Sigmoid colon (tissue), 7 donors: ENCODE measurements around the gene VTI1B. TPM values are rescaled to one million over a fixed set of nuclear protein-coding genes. Genes with fewer than 3 reads are reported as not detected.
"Not testable (repeated sequence)": the region's sequence is repeated elsewhere in the genome, so short reads cannot be mapped to it uniquely, and the experiment has no call there.

Experiments
- DNase-seq: peaks from one replicate; pipeline ENCODE4 v3.0.0-alpha.2; 2019
- H3K27ac ChIP-seq, 4 donors: fragments of 200-600 bp; sonication (generic); one replicate each; pipeline ENCODE4 v1.5.1; 2016 to 2019; ENCODE audit warnings: mild to moderate bottlenecking in 1 of 4
- H3K27me3 ChIP-seq, 3 donors: fragments of 200-600 bp; sonication (generic); one replicate each; pipeline ENCODE4 v1.5.1; 2019; ENCODE audit warnings: mild to moderate bottlenecking in 1 of 3
- H3K36me3 ChIP-seq, 4 donors: fragments of 200-600 bp; sonication (generic); one replicate each; pipeline ENCODE4 v1.5.1; 2016 to 2019
- H3K4me1 ChIP-seq, 4 donors: fragments of 200-600 bp; sonication (generic); one replicate each; pipeline ENCODE4 v1.5.1; 2017 to 2019
- H3K4me3 ChIP-seq, 4 donors: fragments of 200-600 bp; sonication (generic); one replicate each; pipeline ENCODE4 v1.5.1; 2017 to 2019; ENCODE audit warnings: mild to moderate bottlenecking in 2 of 4, moderate library complexity in 1 of 4
- H3K9me3 ChIP-seq, 4 donors: fragments of 200-600 bp in 3 of 4; sonication (generic) in 3 of 4; one replicate each; pipeline versions ENCODE4 v1.5.1 to v1.6.1; 2013 to 2019
- EP300 ChIP-seq, 4 donors: sonication (generic); formaldehyde crosslinking; IDR thresholded peaks; one replicate each; pipeline ENCODE4 v1.6.1; 2017; ENCODE audit warnings: antibody characterized with exemption in 4 of 4
- POLR2A ChIP-seq, 2 donors: fragments of 450-650 bp; IDR thresholded peaks; one replicate each; pipeline ENCODE4 v1.6.1; 2016; ENCODE audit warnings: antibody characterized with exemption in 2 of 2, mild to moderate bottlenecking in 2 of 2, moderate library complexity in 2 of 2
- POLR2AphosphoS5 ChIP-seq, 4 donors: sonication (generic); formaldehyde crosslinking; IDR thresholded peaks; one replicate each; pipeline ENCODE4 v1.6.1; 2017; ENCODE audit warnings: antibody characterized with exemption in 4 of 4
- WGBS, 2 donors: extraction: QIAGEN DNeasy Blood & Tissue Kit; methylation state at CpG; one replicate each; pipeline ENCODE4 v1.1.7; 2013; 5-methylcytosine and 5-hydroxymethylcytosine counted together
- intact Hi-C: fragments of 100-400 bp; cut with DNase I; formaldehyde crosslinking; loops from one replicate; pipeline ENCODE4 v1.15.1; 2023
- polyA plus RNA-seq, 3 donors: library from polyadenylated mRNA; stranded (reverse); fragments of 200-250 nt; gene quantifications; one replicate each; pipeline ENCODE4 v1.2.3, GENCODE V29; 2013
- total RNA-seq, 4 donors: library from RNA; depleted of rRNA; stranded (reverse); fragments of >200 nt; gene quantifications; one replicate each; pipeline ENCODE4 v1.1.0, GENCODE V29; 2016
- TF ChIP-seq, protein P1 (sequence below), 4 experiments: fragments of 450-650 bp in 3 of 4; fragments of 200-600 bp in 1 of 4; IDR thresholded peaks; one replicate each; pipeline ENCODE4 v1.5.1; 2016 to 2019; ENCODE audit warnings: antibody characterized with exemption in 4 of 4, mild to moderate bottlenecking in 3 of 4, moderate library complexity in 2 of 4
- donor health status: healthy with polysubstance abuse.
- donor health status: Bipolar disorder and iron deficiency.
- donor health status: healthy.

Gene VTI1B
- total and polyA plus RNA-seq, 7 donors, result 58.6 to 148 (median 109) TPM

DNA sequence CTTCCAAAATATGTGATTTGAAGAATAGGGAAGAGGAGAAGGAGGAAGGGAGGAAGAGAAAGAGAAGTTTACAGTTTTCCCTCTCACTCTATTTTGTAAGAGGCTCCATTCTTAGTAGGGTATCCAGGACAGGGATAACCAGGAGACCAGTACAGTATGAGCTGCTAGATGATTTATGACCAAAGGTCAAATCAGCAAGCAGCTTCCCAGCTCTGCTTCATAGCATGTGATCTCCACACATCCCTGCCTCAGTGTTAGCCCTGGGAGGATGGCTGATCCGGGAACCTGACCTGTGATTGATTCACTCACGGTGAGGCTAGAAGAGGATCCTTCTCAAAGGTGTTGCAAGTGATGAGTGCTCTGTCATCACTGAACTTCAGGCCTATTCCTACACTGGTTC, 43.8 kb upstream of the VTI1B start:
- WGBS, 2 donors, result 90% methylated on average over 2 of the region's 2 CpGs
- intact Hi-C loops, result no loop called here
- no peaks in the 10 kb centered on the region for H3K36me3 ChIP-seq

DNA sequence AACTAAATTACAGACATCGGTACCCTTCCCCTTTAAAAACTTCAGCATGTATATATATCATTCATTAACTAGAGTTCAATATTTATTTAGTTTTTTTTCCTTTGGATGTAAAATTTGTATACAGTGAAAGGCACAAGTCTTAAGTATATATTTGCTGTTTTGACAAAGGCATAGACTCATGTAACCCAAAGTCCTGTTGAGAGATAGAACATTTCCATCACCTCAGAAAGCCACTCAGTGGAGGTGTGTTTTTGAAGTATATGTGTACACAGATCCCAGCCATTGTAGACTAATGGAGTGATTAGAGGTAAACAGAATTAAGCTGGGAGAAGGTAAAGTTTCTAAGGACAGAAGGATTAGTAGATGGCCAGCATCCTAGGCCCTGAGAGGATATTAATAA, 42.6 kb upstream of the VTI1B start:
- TF ChIP-seq EP300 (IDR thresholded peaks at IDR 0.05), result no peak
- TF ChIP-seq, protein P1, sequence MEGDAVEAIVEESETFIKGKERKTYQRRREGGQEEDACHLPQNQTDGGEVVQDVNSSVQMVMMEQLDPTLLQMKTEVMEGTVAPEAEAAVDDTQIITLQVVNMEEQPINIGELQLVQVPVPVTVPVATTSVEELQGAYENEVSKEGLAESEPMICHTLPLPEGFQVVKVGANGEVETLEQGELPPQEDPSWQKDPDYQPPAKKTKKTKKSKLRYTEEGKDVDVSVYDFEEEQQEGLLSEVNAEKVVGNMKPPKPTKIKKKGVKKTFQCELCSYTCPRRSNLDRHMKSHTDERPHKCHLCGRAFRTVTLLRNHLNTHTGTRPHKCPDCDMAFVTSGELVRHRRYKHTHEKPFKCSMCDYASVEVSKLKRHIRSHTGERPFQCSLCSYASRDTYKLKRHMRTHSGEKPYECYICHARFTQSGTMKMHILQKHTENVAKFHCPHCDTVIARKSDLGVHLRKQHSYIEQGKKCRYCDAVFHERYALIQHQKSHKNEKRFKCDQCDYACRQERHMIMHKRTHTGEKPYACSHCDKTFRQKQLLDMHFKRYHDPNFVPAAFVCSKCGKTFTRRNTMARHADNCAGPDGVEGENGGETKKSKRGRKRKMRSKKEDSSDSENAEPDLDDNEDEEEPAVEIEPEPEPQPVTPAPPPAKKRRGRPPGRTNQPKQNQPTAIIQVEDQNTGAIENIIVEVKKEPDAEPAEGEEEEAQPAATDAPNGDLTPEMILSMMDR (IDR thresholded peaks at IDR 0.05), result no peak
- TF ChIP-seq POLR2A (IDR thresholded peaks at IDR 0.05), result no peak
- no peak for TF ChIP-seq POLR2AphosphoS5 (IDR thresholded peaks at IDR 0.05)
- H3K9me3 ChIP-seq, result no peaks in the 10 kb centered on the region
- H3K4me1 ChIP-seq, result peaks cover 0 to 3% (median 2%) of the 10 kb centered on the region in 4 donors
- H3K27me3 ChIP-seq, result no peaks in the 10 kb centered on the region
- 78 to 86% methylated on average over 1 of the region's 1 CpG for WGBS, 2 donors
- no peaks in the 10 kb centered on the region for H3K36me3 ChIP-seq
- no peak overlapping the region for H3K27ac ChIP-seq
- H3K4me3 ChIP-seq, result no peak overlapping the region
- intact Hi-C loops, result no loop called here
- no peak for DNase-seq

More for the DNA sequence above, 43.8 kb upstream of the VTI1B start:
- peaks cover 0 to 12% (median 9%) of the 10 kb centered on the region in 4 donors for H3K4me1 ChIP-seq
- no peak overlapping the region for H3K27ac ChIP-seq
- no peaks in the 10 kb centered on the region for H3K27me3 ChIP-seq
- no peak overlapping the region for H3K4me3 ChIP-seq
- no peaks in the 10 kb centered on the region for H3K9me3 ChIP-seq
- DNase-seq, result no peak
- no peak for TF ChIP-seq POLR2AphosphoS5 (IDR thresholded peaks at IDR 0.05)
- TF ChIP-seq, protein P1 (IDR thresholded peaks at IDR 0.05), result no peak
- no peak for TF ChIP-seq EP300 (IDR thresholded peaks at IDR 0.05)
- no peak for TF ChIP-seq POLR2A (IDR thresholded peaks at IDR 0.05)

DNA sequence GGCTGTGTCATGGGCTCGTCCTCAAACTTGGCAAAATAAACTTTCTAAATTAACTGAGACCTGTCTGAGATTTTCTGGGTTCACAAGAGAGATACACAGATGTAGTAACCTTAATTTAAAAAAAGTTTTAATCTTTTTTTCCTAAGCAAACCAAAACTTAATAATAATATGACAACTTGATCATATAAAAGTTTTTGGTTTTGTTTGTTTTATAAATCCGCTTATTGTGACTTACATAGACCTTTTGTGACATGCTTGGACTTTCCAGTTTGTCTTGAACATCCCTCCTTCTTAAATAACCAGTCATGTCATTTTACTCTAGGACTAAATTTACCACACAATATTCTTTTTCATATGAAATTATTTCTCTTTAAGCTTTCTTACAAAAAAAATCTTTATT, 35.8 kb upstream of the VTI1B start:
- H3K27me3 ChIP-seq, result no peaks in the 10 kb centered on the region
- TF ChIP-seq POLR2A (IDR thresholded peaks at IDR 0.05), result no peak
- no peak for TF ChIP-seq EP300 (IDR thresholded peaks at IDR 0.05)
- TF ChIP-seq, protein P1 (IDR thresholded peaks at IDR 0.05), result no peak
- TF ChIP-seq POLR2AphosphoS5 (IDR thresholded peaks at IDR 0.05), result no peak
- intact Hi-C loops, result no loop called here

DNA sequence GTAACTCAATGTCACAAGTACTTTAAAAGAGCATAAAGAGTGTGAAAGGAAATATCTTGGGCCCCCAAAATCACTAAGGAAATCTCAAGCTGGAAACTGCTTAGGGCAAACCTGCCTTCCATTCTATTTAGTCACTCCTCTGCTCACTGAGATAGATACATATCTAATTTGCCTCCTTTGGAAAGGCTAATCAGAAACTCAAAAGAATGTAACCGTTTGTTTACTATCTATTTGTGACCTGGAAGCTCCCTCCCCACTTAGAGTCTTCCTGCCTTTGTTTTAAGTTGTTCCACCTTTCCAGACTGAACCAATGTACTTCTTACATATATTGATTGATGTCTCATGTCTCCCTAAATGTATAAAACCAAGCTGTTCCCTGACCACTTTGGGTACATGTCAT, 35.4 kb upstream of the VTI1B start:
- H3K9me3 ChIP-seq, H3K27ac ChIP-seq, DNase-seq, H3K4me3 ChIP-seq, H3K36me3 ChIP-seq, H3K27me3 ChIP-seq, H3K4me1 ChIP-seq: not testable (repeated sequence)
- intact Hi-C loops, result loop anchor here (10.0 kb wide), 1 partner anchor 195 kb away; no protein-coding TSS in a partner anchor
- WGBS, 2 donors, result 85 to 88% methylated on average over 1 of the region's 1 CpG

More for the DNA sequence above, 35.8 kb upstream of the VTI1B start:
- H3K4me1 ChIP-seq, result no peaks in the 10 kb centered on the region
- no peak for DNase-seq
- no peaks in the 10 kb centered on the region for H3K36me3 ChIP-seq
- 91 to 93% methylated on average over 2 of the region's 2 CpGs for WGBS, 2 donors
- no peak overlapping the region for H3K27ac ChIP-seq
- no peaks in the 10 kb centered on the region for H3K9me3 ChIP-seq
- no peak overlapping the region for H3K4me3 ChIP-seq

DNA sequence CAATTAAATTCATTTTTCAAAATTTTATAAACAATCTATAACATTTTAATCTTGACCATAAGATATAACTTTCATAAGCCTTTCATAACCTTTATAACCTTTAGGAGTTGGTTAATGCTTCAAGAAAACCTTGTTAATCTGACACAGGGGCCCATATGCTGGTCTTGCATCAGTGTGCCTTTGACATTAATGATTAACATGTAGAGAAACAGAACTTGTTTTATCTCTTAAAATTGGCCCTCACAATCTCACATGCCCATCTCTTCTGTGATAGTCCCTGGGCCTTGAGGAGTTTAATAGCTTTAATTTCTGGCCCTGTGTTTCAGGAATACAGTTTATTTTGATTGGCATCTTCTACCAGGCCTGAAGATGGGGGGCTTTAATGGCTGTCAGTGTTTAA, 34.9 kb upstream of the VTI1B start:
- not testable (repeated sequence) for H3K4me1 ChIP-seq, DNase-seq
- intact Hi-C loops, result loop anchor here (10.0 kb wide), 1 partner anchor 195 kb away; no protein-coding TSS in a partner anchor

DNA sequence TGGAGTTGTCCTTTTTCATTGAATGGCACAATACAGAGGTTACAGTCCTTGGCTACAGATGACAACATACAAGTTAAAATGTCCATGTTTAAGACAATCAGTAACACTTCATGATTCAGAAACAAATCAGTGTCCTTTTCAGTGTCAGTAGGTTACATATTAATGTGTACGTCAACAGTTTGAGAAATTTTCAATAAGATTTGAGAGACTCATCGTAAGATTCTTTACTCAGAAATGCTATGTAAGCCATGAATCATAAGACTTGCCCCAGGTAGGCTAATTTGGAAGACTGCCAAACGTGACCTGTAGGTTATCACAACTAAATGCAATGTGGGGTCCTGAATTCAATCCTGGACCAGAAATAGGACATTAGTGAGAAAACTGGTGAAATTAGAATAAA, 30.8 kb upstream of the VTI1B start:
- H3K4me3 ChIP-seq, result no peak overlapping the region
- no peaks in the 10 kb centered on the region for H3K36me3 ChIP-seq
- TF ChIP-seq EP300 (IDR thresholded peaks at IDR 0.05) (no peak), POLR2A (IDR thresholded peaks at IDR 0.05) (no peak), POLR2AphosphoS5 (IDR thresholded peaks at IDR 0.05) (no peak)
- TF ChIP-seq, protein P1 (IDR thresholded peaks at IDR 0.05), result no peak
- H3K4me1 ChIP-seq, result no peaks in the 10 kb centered on the region
- H3K27me3 ChIP-seq, result no peaks in the 10 kb centered on the region
- H3K9me3 ChIP-seq, result no peaks in the 10 kb centered on the region
- DNase-seq, result no peak
- intact Hi-C loops, result loop anchor here (10.0 kb wide), 1 partner anchor 190 kb away; no protein-coding TSS in a partner anchor
- H3K27ac ChIP-seq, result no peak overlapping the region
- 60 to 79% methylated on average over 3 of the region's 3 CpGs for WGBS, 2 donors

More for the DNA sequence above, 34.9 kb upstream of the VTI1B start:
- H3K4me3 ChIP-seq, H3K9me3 ChIP-seq, H3K27me3 ChIP-seq, H3K36me3 ChIP-seq, H3K27ac ChIP-seq: not testable (repeated sequence)
